HG03108 (cell line): ENCODE data around the gene NTNG1.

Source experiments
- ATAC-seq: cut with Tn5 transposase; IDR thresholded peaks from one replicate; pipeline ENCODE4 v1.9.1; 2021; ENCODE audit warnings: moderate library complexity; ENCODE audit not compliant: unreplicated experiment

The NTNG1 gene

DNA sequence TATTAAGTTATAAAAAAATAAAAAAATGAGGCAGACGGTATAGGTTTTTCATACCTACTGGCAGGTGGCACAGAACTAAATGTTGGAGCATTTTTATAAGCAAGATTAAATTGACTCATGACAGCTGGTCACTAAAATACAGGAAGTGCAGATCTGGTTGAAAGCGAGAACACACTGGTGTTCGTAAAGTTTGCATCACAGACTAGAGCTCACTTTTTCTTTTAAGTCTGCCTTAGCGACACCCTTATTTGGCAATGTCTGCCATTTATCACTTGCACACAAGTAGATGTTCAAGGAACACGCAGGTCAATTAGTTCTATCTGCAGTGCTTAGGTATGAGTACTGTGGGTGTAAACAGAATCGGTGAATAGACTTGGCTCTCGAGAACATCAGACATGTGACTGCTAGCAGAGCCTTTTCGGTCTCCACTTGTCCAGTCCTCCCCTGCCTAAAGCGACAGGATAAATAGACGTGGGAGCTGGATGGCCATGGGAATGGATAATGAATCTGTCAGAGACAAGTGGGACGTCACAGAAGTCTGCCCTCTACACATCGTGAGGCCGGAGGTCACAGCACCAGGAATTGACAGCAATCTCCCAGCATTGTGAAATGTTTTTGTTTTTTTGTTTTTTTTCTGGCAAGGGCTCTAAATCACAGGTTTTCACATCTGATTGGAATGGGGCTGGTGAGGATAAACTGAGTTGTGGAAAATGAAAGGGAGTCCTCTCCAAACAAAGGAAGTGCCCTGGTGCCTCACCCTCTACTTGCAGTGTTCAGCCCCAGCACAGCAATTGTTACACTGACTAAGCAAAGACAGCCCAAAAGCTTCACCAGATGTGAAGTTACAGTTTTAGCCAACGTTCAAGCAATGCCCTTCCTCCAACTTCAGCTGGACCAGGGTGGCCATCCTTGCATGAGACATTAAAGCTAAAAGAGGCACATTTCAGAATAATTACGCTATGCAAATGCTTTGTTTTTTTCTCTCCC lies 248.9 kb downstream of the NTNG1 start:
- no peak for ATAC-seq

DNA sequence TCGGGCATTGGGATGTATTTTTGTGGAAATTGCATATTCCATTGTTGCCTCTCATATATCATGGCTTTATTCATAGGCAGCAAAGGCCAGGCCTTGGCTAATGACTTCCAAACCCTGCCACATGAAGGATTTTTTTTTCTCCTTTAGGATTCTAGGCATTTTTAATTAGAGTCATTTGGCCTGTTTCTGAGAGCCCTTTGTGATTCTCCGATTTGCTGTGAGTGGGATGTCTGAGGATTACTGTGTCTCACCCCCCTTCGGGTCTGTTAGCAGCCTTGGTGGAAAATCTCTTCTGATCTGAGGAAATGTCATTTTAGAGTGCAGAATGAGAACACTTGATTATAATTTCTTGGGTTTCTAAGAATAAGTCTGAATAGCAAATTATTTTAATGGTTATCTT lies 253.5 kb downstream of the NTNG1 start:
- ATAC-seq: no peak

DNA sequence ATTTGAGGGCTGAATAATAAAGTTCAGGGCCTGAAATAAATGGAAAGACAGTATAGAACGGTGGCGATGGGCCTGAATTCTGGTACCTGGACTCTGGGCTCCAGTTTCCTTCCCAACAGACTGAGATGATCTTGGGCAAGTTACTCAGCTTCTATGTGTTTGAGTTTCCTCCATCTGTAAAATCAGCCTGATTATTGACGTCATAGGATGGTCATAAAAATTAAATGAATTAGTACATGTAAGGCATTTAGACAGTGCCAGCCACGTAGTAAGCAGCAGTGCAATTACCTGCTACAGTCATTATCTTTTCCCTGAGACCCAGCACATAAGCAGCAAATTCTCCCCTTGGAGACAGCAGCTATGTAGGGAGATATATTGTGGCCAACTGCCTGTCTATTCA lies 260.9 kb downstream of the NTNG1 start:
- no peak for ATAC-seq

DNA sequence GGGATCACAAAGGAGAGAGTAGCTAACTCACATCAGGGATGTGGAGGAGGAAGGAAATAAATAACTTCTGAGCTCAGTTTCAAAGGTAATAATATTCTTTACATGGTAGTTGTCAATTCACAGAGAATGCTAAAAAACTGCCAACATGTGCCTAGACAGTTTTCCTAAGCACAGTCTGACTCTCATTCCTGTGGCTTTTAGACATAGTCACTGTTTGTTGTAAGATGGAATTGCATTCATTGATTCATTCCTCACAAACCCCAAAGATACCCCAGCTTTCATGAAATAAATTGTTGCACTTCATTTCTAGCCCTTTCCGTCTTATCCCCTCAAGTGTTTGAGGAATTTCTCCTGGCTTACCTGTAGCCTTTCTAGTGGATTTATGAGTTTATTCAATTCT lies 263.9 kb downstream of the NTNG1 start:
- no peak for ATAC-seq

DNA sequence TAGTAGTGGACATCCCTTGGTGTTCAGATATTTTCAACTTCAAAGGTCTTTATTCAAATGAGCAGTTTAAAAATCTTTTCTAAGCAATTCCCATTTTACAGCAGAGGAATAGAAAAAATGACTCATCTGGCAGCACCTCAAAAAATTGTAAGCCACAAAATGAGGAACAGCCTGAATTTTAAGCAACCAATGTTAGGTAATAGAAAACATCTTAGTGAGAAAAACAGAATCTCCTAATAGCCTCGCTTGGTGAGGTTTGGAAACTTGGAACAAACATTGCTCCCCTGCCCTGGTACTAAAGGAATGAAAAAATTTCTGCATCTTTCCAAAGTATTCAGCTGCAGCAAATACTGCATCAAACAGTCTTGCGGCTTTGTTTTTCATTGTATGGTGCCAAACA lies 264.4 kb downstream of the NTNG1 start:
- ATAC-seq: no peak

DNA sequence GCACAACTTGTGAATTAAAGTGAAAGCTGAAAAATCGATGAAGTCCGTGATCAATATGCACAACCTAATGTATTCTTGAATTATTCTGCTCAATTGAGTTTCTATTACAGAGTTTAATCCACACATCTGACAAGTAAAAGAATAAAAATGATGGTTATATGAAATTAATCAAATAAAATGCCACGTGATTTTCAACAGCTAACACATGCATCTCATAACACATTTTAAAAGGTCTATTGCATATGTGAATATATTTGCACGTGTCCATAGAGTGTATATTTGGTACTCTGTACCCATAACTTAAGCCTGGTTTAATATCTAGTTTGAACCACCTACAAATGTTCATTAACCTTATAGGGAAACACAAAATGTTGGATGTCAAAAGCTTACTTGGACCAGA lies 266.2 kb downstream of the NTNG1 start:
- ATAC-seq: no peak

DNA sequence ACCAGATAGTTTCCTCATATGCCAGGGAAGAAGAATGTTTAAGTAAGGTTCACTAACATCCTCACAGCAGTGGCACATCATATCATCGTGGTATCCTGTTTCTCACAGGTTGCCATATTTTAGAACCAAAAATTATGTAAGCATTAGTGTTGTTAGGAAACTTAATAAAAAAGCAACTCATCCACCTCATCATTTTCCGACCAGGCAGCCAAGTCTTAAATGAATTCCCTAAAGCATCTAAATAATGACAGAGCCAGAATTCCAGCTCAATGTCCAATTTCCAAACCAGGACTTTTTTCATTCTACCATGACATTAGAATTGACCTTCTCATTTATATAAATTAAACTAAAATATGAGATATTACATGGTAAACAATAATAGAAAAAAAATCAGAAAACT lies 272.7 kb downstream of the NTNG1 start:
- no peak for ATAC-seq

DNA sequence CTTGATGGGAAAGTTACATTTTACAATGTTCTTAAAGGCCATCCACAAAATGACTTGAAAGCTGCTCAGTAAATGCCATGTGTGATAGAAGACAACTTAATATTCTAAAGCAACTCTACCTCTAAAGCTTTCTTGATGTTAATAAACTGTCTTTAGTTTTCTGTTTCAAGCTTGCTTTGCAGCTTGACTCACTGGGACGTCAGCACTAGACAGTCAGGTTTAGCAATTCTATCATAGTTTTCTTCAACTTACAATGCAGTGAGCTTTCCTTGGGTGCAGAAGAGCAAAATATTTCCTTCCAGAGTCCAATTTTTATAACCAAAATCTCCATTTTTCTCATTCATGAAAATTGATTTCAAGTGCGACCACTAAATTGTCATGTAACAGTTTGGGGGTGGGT lies 273.1 kb downstream of the NTNG1 start:
- ATAC-seq: no peak

DNA sequence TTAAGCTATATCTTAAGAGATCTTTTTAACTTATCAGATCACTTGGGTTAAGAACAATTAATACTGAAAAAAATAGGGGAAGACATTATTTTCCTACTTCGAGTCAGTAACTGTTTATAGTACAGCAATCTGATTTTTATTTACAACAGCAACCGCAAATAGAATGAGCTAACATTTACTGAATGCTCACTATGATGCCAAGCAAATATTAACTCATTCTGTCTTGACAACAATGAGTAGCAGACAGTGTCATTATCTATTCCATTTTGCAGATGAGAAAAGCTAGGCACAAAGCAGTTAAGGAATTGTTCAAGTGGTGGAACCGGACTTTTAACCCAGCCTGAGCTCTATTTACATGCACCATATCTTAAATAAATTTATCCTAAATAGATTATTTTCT lies 273.7 kb downstream of the NTNG1 start:
- ATAC-seq: no peak

DNA sequence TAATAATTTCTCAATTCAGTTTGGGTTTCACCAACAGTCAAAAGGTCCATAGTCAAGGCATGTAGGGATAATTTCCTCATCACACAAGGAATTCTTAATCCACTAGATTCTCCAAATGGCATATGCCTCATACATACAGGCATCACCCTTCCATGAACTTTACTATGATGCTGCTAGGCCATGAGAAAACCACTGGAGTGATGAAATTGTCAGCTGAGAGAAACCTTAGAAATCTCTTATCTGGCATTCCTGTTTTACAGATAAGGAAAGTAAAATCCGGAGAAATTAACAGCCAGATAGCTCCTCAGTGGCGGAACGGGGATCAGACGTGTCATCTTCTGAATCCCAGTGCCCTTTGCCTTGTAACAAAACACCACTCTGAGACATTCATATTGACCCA lies 274.4 kb downstream of the NTNG1 start:
- ATAC-seq: no peak

DNA sequence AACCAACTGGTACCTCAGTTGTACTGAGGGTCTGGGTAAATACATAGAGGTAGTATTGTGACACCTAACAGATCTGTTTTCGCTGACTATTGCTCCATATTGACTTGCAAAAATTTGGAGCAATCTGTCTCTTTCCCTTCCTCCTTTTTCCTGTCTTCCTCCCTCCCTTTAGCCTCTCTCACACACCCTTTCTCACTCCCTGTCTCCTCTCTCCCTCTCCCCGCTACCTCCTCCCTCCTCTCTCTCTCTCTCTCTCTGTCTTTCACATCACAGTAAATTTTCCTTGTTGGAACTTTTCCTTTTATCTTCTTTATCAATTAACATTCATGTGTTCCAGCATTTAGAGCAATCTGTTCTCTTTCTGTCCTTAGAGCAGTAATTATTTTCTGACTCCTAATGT lies 278.2 kb downstream of the NTNG1 start:
- ATAC-seq: no peak

DNA sequence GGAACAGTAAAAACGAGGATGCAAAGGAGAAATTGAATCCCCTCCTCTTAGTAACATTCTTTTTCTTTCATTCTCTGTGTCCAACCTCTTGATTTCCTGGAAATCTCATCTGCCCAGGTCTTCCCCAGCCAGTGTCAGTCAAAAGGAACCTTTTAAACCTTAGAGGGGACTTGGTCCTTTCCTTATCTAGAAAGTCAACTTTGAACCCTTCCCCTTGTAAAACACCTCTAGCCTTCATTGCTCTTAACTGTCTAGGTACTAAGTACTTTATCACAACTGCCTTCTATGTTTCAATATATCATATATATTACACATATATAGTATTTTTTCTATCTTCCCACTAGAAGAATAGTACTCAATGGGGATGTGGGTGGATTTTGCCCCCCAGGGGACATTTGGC lies 282.1 kb downstream of the NTNG1 start:
- no peak for ATAC-seq

DNA sequence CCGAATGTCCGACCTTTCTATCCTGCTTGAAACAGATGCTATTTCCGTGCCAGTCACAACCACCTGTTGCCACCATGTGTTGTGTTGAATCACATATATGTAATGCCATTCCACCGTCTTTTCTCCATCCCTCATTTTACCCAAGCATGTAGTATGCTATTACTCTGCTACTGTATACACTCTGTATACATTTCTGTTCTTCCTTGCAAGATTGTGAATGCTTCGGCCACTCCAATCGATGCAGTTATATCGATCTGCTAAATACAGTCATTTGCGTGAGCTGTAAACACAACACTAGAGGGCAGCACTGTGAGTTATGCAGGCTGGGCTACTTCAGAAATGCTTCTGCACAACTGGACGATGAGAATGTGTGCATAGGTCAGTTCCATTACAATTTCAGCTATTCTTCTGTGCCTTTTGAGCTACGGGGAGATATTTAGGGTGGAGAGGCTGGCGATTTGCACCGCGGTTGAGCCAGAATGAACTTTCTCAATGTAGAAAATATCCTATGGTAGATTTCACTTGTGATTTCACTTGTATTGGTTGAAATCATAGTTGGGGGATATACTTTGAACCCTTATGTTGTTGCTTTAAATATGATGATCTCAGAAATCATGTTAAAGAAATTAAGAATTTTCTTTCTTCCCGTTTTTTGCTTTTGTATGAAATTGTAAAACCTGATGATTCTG lies 289.8 kb downstream of the NTNG1 start:
- ATAC-seq: peak; percentile 74

DNA sequence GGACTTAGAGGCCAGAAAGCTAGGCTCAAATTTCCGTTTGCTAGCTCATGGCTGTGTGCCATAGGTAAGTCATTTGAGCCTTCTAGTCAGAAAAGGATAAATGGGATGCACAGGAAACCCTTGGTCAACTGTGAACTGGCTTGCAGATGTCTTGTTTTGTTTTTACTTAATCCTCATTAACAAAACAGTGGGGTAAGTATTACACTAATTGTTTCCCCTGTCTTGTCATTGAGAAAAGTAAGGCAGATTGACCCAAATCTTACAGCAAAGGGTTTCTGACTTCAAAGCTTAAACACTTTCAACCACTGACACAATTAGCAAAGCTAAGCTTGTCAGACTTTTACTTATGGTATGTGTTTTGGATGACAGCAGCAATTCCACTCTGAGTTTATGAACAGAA lies 291.3 kb downstream of the NTNG1 start:
- no peak for ATAC-seq

DNA sequence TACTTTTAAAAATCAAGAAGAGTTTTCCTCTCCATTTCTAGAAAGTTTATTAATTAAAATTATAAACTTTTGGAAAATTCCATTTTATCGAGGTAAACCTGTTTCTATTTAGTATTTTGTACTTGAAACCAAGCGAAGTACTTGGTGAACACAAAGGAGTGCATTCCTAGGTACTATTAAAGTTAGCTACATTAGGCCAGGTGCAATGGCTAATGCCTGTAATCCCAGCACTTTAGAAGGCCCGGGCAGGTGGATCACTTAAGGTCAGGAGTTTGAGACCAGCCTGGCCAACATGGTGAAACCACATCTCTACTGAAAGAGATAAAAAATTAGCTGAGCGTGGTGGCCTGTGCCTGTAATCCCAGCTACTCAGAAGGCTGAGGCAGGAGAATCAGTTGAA lies 292.2 kb downstream of the NTNG1 start:
- no peak for ATAC-seq

DNA sequence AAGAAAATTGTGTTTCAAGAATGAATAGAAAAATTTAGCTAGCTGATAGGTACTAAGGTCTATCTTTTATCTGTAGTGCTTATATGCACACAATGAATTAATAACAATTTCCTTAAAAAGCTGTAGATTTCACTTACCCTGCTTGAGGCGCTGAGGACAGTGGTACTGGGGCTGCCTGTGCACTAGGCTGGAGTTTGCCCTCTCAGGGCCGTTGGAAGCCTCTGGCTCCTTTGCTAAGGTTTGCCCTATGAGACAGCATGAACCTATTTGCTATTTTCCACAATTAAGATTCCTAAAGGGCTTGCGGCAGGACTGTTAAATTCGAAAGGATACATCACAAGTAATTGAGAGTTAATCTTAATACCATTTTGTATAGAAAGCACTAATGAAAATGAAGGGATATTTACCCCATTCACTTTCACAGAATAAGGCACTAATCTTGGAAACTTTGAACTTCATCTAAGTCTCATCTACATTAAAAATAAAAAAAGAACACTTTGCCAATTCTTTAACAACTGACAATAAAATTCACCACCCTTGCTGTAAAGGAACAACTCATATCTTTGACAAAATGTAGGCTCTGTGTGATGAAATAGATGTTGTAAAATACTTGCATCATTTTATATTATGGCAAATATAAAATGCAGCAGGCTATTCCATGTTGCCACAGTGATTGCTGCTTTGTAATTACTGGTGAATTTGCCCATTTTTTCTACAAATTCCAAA lies 293.0 kb downstream of the NTNG1 start:
- ATAC-seq: no peak

DNA sequence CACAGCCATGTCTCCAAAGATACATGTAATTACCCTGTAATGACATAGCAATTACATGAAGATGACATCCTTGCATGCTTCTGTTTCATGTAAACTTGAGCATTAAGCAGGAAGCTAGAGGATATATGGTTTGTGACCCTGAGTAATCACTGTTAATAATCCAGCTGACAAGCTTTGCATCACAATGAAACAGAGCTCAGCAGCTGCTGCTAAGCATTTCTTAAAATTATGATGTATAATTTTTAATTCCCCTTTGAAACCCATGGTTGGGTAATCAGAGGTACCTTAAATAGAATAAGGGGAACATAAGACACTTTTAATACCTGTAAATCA lies 293.5 kb downstream of the NTNG1 start:
- peak; percentile 52 for ATAC-seq

DNA sequence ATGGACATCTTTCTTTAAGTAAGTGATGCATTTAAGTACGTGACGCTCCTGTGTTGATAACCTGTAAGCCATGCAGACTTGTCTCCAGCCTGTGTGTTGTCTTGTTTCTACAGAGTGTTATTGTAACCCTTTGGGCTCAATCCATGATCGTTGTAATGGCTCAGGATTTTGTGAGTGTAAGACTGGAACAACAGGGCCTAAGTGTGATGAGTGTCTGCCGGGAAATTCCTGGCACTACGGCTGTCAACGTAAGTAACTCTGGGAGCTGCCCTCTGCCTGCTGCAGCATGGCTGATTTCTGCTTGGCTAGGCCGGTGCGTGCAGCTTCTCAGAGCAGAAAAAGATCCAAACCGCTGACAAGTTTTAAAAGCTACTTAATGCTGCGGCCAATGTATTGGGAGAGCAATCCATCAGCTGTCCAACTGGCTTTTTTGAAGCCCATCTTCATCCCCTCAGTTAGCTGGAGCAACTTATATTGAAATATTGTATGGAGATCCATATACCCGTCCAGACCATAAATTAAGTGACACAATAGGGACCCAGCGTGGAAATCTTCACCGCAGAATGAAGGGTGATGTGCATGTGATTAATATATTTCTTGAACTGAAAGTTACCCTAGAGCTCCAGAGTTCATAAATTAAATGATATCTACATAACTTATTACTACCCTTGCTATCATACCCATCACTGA lies 295.9 kb downstream of the NTNG1 start:
- no peak for ATAC-seq

DNA sequence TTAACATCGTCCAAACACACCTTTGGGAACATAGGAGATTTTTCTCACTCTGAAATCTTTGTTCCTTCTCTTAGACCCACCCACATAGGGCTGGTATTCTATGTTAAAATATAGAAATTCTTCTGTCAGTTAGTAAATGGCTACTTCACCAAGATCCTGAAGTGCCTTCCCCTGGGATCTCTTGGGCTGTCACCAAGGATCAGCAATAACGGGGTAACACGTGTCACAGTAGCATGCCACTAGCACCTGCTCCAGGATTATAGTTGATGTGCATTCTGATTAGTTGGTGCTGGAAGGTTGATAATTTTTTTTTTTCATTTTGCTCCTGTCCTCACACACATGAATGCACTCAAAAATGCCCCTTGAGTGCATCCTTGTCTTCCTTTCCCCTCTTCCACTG lies 298.7 kb downstream of the NTNG1 start:
- ATAC-seq: no peak

DNA sequence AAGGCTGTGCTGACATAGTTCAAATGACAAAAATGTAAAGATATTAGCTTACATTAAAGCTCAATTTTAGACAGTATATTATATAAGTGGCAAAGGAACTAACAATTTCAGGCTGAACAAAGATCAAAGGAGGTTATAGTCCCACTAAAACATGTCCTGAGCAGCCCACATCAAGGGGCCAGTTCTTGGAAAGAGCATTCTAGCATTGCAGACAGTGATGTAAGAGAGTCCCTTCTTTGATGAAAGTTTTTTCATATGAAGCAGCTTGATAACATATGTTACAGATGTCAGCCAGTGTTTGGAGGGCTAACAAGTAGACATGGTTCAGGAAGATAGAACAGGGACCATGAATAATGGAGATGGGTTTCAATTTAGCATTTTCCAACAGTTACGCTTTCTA lies 301.7 kb downstream of the NTNG1 start:
- ATAC-seq: no peak

DNA sequence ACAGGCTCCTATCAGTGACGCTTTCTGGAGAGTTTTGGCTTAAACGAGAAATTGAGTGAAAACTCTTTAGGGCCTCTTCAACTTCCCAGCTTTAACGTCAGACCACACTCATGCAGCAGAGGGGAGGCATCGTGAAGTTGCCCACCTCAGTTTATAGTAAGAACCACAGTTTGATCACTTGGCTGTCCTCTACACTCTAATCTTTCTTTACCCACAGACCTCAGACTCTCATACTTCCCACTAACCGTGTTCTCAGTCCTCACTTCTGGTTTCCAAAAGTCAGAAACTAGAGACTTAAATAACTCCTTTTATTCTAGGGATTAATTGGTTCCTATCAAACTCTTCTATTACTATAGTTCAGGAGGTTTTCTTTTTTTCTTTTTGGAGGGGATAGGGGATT lies 302.2 kb downstream of the NTNG1 start:
- no peak for ATAC-seq
